ENCODE results near the gene PPM1A.

DNA sequence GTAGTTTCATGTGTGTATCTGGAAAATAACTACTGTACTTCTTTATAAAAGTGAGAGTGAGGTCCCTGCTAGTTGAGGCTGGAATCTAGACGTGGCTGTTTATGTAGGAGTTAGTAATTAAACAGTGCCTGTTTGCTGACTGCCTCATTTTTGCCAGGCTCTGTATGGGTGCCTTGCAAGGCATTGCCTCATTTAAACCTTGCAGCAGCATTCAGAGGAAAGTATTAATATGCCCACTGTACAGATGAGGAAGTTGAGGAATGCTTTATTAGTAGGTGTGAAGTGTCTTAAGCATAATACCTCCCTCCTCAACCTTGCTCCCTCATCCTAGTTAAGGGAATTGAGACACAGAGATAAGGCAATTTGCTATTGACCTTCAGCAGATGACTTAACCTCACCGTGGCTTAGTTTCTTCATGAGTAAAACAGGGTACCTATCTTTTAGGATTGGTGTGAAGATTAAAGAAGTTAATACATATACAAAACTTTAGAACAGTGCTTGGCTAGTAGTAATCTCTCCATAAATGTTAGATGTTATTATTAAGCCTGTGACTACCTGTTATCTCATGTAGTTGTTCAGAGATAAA is 28.7 kb downstream of the PPM1A start:
- TF ChIP-seq, protein P1, sequence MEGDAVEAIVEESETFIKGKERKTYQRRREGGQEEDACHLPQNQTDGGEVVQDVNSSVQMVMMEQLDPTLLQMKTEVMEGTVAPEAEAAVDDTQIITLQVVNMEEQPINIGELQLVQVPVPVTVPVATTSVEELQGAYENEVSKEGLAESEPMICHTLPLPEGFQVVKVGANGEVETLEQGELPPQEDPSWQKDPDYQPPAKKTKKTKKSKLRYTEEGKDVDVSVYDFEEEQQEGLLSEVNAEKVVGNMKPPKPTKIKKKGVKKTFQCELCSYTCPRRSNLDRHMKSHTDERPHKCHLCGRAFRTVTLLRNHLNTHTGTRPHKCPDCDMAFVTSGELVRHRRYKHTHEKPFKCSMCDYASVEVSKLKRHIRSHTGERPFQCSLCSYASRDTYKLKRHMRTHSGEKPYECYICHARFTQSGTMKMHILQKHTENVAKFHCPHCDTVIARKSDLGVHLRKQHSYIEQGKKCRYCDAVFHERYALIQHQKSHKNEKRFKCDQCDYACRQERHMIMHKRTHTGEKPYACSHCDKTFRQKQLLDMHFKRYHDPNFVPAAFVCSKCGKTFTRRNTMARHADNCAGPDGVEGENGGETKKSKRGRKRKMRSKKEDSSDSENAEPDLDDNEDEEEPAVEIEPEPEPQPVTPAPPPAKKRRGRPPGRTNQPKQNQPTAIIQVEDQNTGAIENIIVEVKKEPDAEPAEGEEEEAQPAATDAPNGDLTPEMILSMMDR (conservative IDR thresholded peaks at IDR 0.05; ENCODE audit: low read depth, low read length) = no peak
- TF ChIP-seq EZH2 (IDR thresholded peaks at IDR 0.05; ENCODE audit: borderline replicate concordance, low read depth, low read length, poor library complexity, severe bottlenecking) = no peak

All from A673 (cell line).